C4-2B (cell line): ENCODE measurements around the gene HOXB2.

Source experiments
- CTCF ChIP-seq: fragments of 450-650 bp; conservative IDR thresholded peaks from 2 replicates; pipeline ENCODE4 v1.5.1; 2017; ENCODE audit warnings: mild to moderate bottlenecking
- ZFX ChIP-seq: fragments of 450-650 bp; IDR thresholded peaks from 2 replicates; pipeline ENCODE4 v1.6.1; 2017

- TF ChIP-seq CTCF = no peak
- no peak for TF ChIP-seq ZFX
These were observed 4.7 kb downstream of the HOXB2 start for GRCh38 chr17:48540213-48540612.
